ENCODE results near the gene POMGNT2.
A peak's percentile ranks its signal among the peaks of the same experiment; 100 is the strongest.

The POMGNT2 gene

GRCh38 chr3:43104660-43105595, 951 bp downstream of the POMGNT2 start:
- no peaks in the 10 kb centered on the region for H3K9me3 ChIP-seq (ENCODE audit: control insufficient read depth, insufficient read depth, low read depth, low read length)
- TF ChIP-seq ZNF639 (tag by site-specific recombination; IDR thresholded peaks at IDR 0.05) (no peak), REPIN1 (tag by site-specific recombination; IDR thresholded peaks at IDR 0.05; ENCODE audit: low read depth) (no peak), ZBTB20 (tag by site-specific recombination; IDR thresholded peaks at IDR 0.05) (peak; percentile 98), SALL2 (tag by site-specific recombination; IDR thresholded peaks at IDR 0.05; ENCODE audit: borderline replicate concordance) (no peak), ZNF626 (tag by site-specific recombination; IDR thresholded peaks at IDR 0.05) (no peak), KLF1 (tag by site-specific recombination; IDR thresholded peaks at IDR 0.05) (no peak), ZNF335 (tag by site-specific recombination; conservative IDR thresholded peaks at IDR 0.05) (peak; percentile 86), ZNF169 (tag by site-specific recombination; IDR thresholded peaks at IDR 0.05) (no peak)
- H3K4me3 ChIP-seq (ENCODE audit: low read depth, low read length) = peak overlapping the region; percentile 81
- H3K36me3 ChIP-seq (ENCODE audit: control insufficient read depth in 2 of 2, insufficient read depth in 1 of 2, low read length in 2 of 2) = peaks cover 0 to 4% of the 10 kb centered on the region in 2 experiments; a peak in 1 of 3 replicates
- H3K27ac ChIP-seq (ENCODE audit: extremely low read depth, low read depth, low read length) = no peak overlapping the region
- ChIA-PET POLR2A (interaction anchor here (0.7 kb wide), 1 partner anchor 125 kb away, joined by 5 read pairs; no protein-coding TSS in a partner anchor), CTCF (interaction anchor here (0.7 kb wide), 1 partner anchor 143 kb away, joined by 3 read pairs; no protein-coding TSS in a partner anchor)
- no peaks in the 10 kb centered on the region for H3K4me1 ChIP-seq (ENCODE audit: control insufficient read depth, insufficient read depth, low read length)

GRCh38 chr3:43104039-43104438, 1.8 kb downstream of the POMGNT2 start:
- Histone ChIP-seq H3K27ac (ENCODE audit: extremely low read depth, low read depth, low read length) (no peak overlapping the region), H3K4me3 (ENCODE audit: low read depth, low read length) (no peak overlapping the region), H3K4me1 (ENCODE audit: control insufficient read depth, insufficient read depth, low read length) (no peaks in the 10 kb centered on the region), H3K36me3 (ENCODE audit: control insufficient read depth in 2 of 2, insufficient read depth in 1 of 2, low read length in 2 of 2) (peaks cover 0 to 4% of the 10 kb centered on the region in 2 experiments; a peak in 1 of 3 replicates), H3K9me3 (ENCODE audit: control insufficient read depth, insufficient read depth, low read depth, low read length) (no peaks in the 10 kb centered on the region)
- CTCF ChIA-PET = no interaction called here
- POLR2A ChIA-PET = no interaction called here
- TF ChIP-seq ZBTB8A (tag by site-specific recombination; IDR thresholded peaks at IDR 0.05) = no peak
- no peak for TF ChIP-seq ZNF544 (tag by site-specific recombination; IDR thresholded peaks at IDR 0.05)
- no peak for TF ChIP-seq ZSCAN16 (tag by site-specific recombination; IDR thresholded peaks at IDR 0.05)
- TF ChIP-seq TSHZ1 (tag by site-specific recombination; IDR thresholded peaks at IDR 0.05; ENCODE audit: borderline replicate concordance) = no peak
- TF ChIP-seq ZNF221 (tag by site-specific recombination; IDR thresholded peaks at IDR 0.05; ENCODE audit: borderline replicate concordance) = no peak
- no peak for TF ChIP-seq ZNF830 (tag by site-specific recombination; IDR thresholded peaks at IDR 0.05; ENCODE audit: low read depth)
- no peak for TF ChIP-seq ELK4 (IDR thresholded peaks at IDR 0.05; ENCODE audit: borderline replicate concordance, low read depth, low read length)
- TF ChIP-seq ZNF214 (tag by site-specific recombination; IDR thresholded peaks at IDR 0.05; ENCODE audit: borderline replicate concordance) = no peak
- no peak for TF ChIP-seq ZSCAN5A (tag by site-specific recombination; IDR thresholded peaks at IDR 0.05)
- TF ChIP-seq ZNF174 (tag by site-specific recombination; IDR thresholded peaks at IDR 0.05) = no peak
- TF ChIP-seq ZNF645 (tag by site-specific recombination; IDR thresholded peaks at IDR 0.05) = no peak
- no peak for TF ChIP-seq ZNF24 (tag by site-specific recombination; IDR thresholded peaks at IDR 0.05)
- TF ChIP-seq HOXA7 (CRISPR knock-in tag; IDR thresholded peaks at IDR 0.05; ENCODE audit: borderline replicate concordance) = no peak
- no peak for TF ChIP-seq ZBTB44 (tag by site-specific recombination; IDR thresholded peaks at IDR 0.05)
- no peak for TF ChIP-seq ZNF311 (tag by site-specific recombination; IDR thresholded peaks at IDR 0.05; ENCODE audit: borderline replicate concordance)
